LNCaP clone FGC (cell line): ENCODE results near the gene MAGED1.

Experiments
- DNase-seq: peaks from one replicate; pipeline ENCODE4 v3.0.0-alpha.2; 2011; ENCODE audit warnings: low read depth
- H3K4me3 ChIP-seq: 2 replicates; pipeline ENCODE4 v1.5.1; 2011; ENCODE audit warnings: mild to moderate bottlenecking, low read depth, low read length, control low read depth
- CTCF ChIP-seq: IDR thresholded peaks from 2 replicates; pipeline ENCODE4 v1.5.1; 2012; ENCODE audit warnings: mild to moderate bottlenecking; ENCODE audit not compliant: control insufficient read depth, insufficient read depth; ENCODE audit errors: extremely low read depth

Gene MAGED1

GRCh38 chrX:51892921-51893745, at the start of gene MAGED1:
MAGED1 (plus strand) TSS chrX:51893623; CDS start chrX:51894305, 682 bp downstream.
- peak within 1 kb of the TSS; percentile 84 for H3K4me3 ChIP-seq
- no peak for TF ChIP-seq CTCF
- DNase-seq, result peak; percentile 86

- DNase-seq, result no peak
- TF ChIP-seq CTCF, result no peak
- H3K4me3 ChIP-seq, result no peak overlapping the region
These were observed 46.0 kb upstream of the MAGED1 start for GRCh38 chrX:51847463-51847862.

GRCh38 chrX:51851507-51852085, 41.8 kb upstream of the MAGED1 start:
- H3K4me3 ChIP-seq, result no peak overlapping the region
- TF ChIP-seq CTCF, result no peak

GRCh38 chrX:51852096-51852495, 41.3 kb upstream of the MAGED1 start:
- H3K4me3 ChIP-seq, result no peak overlapping the region
- TF ChIP-seq CTCF, result no peak
- DNase-seq, result no peak

More at GRCh38 chrX:51851507-51852085, 41.8 kb upstream of the MAGED1 start:
- DNase-seq, result no peak

- TF ChIP-seq CTCF, result no peak
- no peak for DNase-seq
- H3K4me3 ChIP-seq, result no peak overlapping the region
These were observed 40.8 kb upstream of the MAGED1 start for GRCh38 chrX:51852621-51853020.

GRCh38 chrX:51853251-51853650, 40.2 kb upstream of the MAGED1 start:
- H3K4me3 ChIP-seq, result no peak overlapping the region
- TF ChIP-seq CTCF, result no peak
- no peak for DNase-seq
